ENCODE results near the gene TEX22.

DNA sequence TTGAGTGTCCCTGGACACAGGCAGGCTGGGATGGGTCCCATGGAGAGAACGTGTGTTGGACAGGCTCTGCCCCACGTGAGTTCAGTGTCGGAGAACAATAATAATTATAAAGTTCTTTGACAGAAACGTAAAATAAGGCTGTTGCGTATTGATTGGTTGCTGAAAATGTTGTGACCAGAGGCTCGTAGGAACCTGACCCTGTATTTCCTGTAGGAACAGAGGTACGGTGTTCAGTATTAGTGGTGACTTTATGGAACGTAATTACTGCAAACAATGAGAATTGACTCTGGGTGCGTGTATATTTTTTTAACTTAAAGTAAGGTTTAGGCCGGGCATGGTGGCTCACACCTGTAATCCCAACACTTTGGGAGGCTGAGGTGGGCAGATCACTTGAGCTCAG lies 29.1 kb downstream of the TEX22 start:
- TF ChIP-seq, protein P1, sequence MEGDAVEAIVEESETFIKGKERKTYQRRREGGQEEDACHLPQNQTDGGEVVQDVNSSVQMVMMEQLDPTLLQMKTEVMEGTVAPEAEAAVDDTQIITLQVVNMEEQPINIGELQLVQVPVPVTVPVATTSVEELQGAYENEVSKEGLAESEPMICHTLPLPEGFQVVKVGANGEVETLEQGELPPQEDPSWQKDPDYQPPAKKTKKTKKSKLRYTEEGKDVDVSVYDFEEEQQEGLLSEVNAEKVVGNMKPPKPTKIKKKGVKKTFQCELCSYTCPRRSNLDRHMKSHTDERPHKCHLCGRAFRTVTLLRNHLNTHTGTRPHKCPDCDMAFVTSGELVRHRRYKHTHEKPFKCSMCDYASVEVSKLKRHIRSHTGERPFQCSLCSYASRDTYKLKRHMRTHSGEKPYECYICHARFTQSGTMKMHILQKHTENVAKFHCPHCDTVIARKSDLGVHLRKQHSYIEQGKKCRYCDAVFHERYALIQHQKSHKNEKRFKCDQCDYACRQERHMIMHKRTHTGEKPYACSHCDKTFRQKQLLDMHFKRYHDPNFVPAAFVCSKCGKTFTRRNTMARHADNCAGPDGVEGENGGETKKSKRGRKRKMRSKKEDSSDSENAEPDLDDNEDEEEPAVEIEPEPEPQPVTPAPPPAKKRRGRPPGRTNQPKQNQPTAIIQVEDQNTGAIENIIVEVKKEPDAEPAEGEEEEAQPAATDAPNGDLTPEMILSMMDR (IDR thresholded peaks at IDR 0.05), result no peak
- no peak for TF ChIP-seq POLR2A (IDR thresholded peaks at IDR 0.05)

All from esophagus squamous epithelium (tissue), 4 donors.